PC-9 (cell line): Measurements from ENCODE around the gene ASB16.

ENCODE experiments used
- CTCF ChIP-seq: fragments of 200-600 bp; sonication (generic); conservative IDR thresholded peaks from 2 replicates; pipeline ENCODE4 v1.6.1; 2017; ENCODE audit warnings: mixed run types, antibody characterized with exemption, mild to moderate bottlenecking, moderate library complexity
- EZH2 ChIP-seq: fragments of 200-600 bp; sonication (generic); IDR thresholded peaks from 2 replicates; pipeline ENCODE4 v1.8.0; 2017; ENCODE audit warnings: antibody characterized with exemption, low read depth

- TF ChIP-seq CTCF (no peak), EZH2 (no peak)
Observed at GRCh38 chr17:44178133-44178532, 7.6 kb downstream of the ASB16 start.
